ENCODE results near the gene VSIG10L2. TPM values are rescaled to one million over a fixed set of nuclear protein-coding genes. Genes with fewer than 3 reads are reported as not detected.

The VSIG10L2 gene
- total RNA-seq, 1 experiment from 2014 or later = not detected

- Mint-ChIP-seq H3K27me3 (ENCODE audit: low read depth) (no peaks in the 10 kb centered on the region), H3K4me3 (no peak overlapping the region), H3K4me1 (peaks cover 1 to 9% of the 10 kb centered on the region in 2 experiments), H3K27ac (no peak overlapping the region), H3K36me3 (ENCODE audit: insufficient read depth in 1 of 3, low read depth in 3 of 3) (no peaks in the 10 kb centered on the region; a peak in 1 of 7 replicates), H3K9me3 (no peaks in the 10 kb centered on the region)
- Histone ChIP-seq H3K14ac (ENCODE audit: insufficient read depth, low read length) (no peak overlapping the region), H4K91ac (ENCODE audit: insufficient read length, low read depth, low read length) (no peak overlapping the region), H3K9ac (ENCODE audit: extremely low read depth, insufficient read length, low read length) (no peak overlapping the region), H3K9me3 (ENCODE audit: control insufficient read depth, low read depth, low read length) (no peaks in the 10 kb centered on the region), H3K27ac (ENCODE audit: insufficient read length, low read depth, low read length) (no peak overlapping the region), H3K18ac (ENCODE audit: insufficient read length, low read depth, low read length) (no peak overlapping the region), H3K4me1 (ENCODE audit: insufficient read depth, low read length) (no peaks in the 10 kb centered on the region), H2BK15ac (ENCODE audit: low read depth, low read length) (no peak overlapping the region), H2BK12ac (ENCODE audit: insufficient read length, low read depth, low read length) (no peak overlapping the region), H2BK5ac (ENCODE audit: insufficient read length, low read length) (no peak overlapping the region), H2BK20ac (ENCODE audit: low read depth, low read length, poor library complexity, severe bottlenecking) (no peak overlapping the region), H4K5ac (ENCODE audit: insufficient read length, low read depth, low read length) (no peak overlapping the region), H2AFZ (ENCODE audit: low read length) (no peak overlapping the region), H3K79me2 (ENCODE audit: insufficient read depth, low read length) (no peaks in the 10 kb centered on the region), H2BK120ac (ENCODE audit: low read depth, low read length, poor library complexity, severe bottlenecking) (no peak overlapping the region), H3T11ph (ENCODE audit: low read length) (no peak overlapping the region), H3K56ac (ENCODE audit: insufficient read length, low read depth, low read length) (no peak overlapping the region), H3K4me2 (ENCODE audit: insufficient read depth, insufficient read length, low read length) (no peak overlapping the region), H3K23ac (ENCODE audit: insufficient read length, low read depth, low read length) (no peak overlapping the region), H4K8ac (replicated peaks; ENCODE audit: insufficient read length, low read depth, low read length) (no peak overlapping the region), H2AK5ac (ENCODE audit: insufficient read length, low read length) (no peak overlapping the region), H3K23me2 (ENCODE audit: insufficient read length, low read depth, low read length, poor library complexity, severe bottlenecking) (no peaks in the 10 kb centered on the region), H3K79me1 (ENCODE audit: insufficient read depth, low read depth, low read length, poor library complexity, severe bottlenecking) (no peaks in the 10 kb centered on the region), H3K4ac (ENCODE audit: low read depth, low read length) (no peak overlapping the region), H3K27me3 (ENCODE audit: insufficient read depth, low read length) (no peaks in the 10 kb centered on the region), H4K20me1 (ENCODE audit: control insufficient read depth, insufficient read depth, insufficient read length) (no peaks in the 10 kb centered on the region)
- no peak for TF ChIP-seq CTCF (conservative IDR thresholded peaks at IDR 0.05)
- DNase-seq = no peak
These were observed 28.4 kb downstream of the VSIG10L2 start for GRCh38 chr11:125974284-125974683.

Measured in H9 (cell line).